Neural progenitor cell (in vitro differentiated cells): ENCODE results near the gene NSG2. TPM values are rescaled to one million over a fixed set of nuclear protein-coding genes. Genes with fewer than 3 reads are reported as not detected.
A peak's percentile ranks its signal among the peaks of the same experiment; 100 is the strongest.

Source experiments
- DNase-seq: peaks from one replicate; pipeline ENCODE4 v3.0.0-alpha.2; 2016; ENCODE audit warnings: low spot score
- H2AFZ ChIP-seq: fragments of 200-600 bp; sonication (generic); replicated peaks from 2 replicates; pipeline ENCODE4 v1.6.1; 2016; ENCODE audit warnings: antibody characterized with exemption
- H3F3A ChIP-seq: fragments of 200-600 bp; sonication (generic); 2 replicates; pipeline ENCODE4 v1.6.1; 2016; ENCODE audit warnings: antibody characterized with exemption, low read depth
- H3K27ac ChIP-seq: fragments of 200-600 bp; sonication (generic); 2 replicates; pipeline ENCODE4 v1.5.1; 2016; ENCODE audit warnings: mild to moderate bottlenecking
- H3K27me3 ChIP-seq: fragments of 200-600 bp; sonication (generic); 2 replicates; pipeline ENCODE4 v1.6.1; 2016; ENCODE audit warnings: mild to moderate bottlenecking, moderate library complexity
- H3K36me3 ChIP-seq: fragments of 200-600 bp; sonication (generic); 2 replicates; pipeline ENCODE4 v1.5.1; 2016
- H3K4me1 ChIP-seq: fragments of 200-600 bp; sonication (generic); 2 replicates; pipeline ENCODE4 v1.6.1; 2016; ENCODE audit warnings: mixed run types
- H3K4me2 ChIP-seq: fragments of 200-600 bp; sonication (generic); 2 replicates; pipeline ENCODE4 v1.6.1; 2016
- H3K4me3 ChIP-seq: fragments of 200-600 bp; sonication (generic); 2 replicates; pipeline ENCODE4 v1.5.1; 2016
- H3K79me2 ChIP-seq: fragments of 200-600 bp; sonication (generic); 2 replicates; pipeline ENCODE4 v1.6.1; 2016; ENCODE audit warnings: low read depth
- H3K9ac ChIP-seq: fragments of 200-600 bp; sonication (generic); 2 replicates; pipeline ENCODE4 v1.6.1; 2016
- H3K9me3 ChIP-seq: fragments of 200-600 bp; sonication (generic); 2 replicates; pipeline ENCODE4 v1.5.1; 2016; ENCODE audit warnings: low read depth
- H4K20me1 ChIP-seq: fragments of 200-600 bp; sonication (generic); 2 replicates; pipeline ENCODE4 v1.6.1; 2016; ENCODE audit warnings: low read depth
- H3K27ac Mint-ChIP-seq: 3 replicates; pipeline ENCODE4 v1.8.0; 2021; ENCODE audit warnings: mixed read lengths
- H3K27me3 Mint-ChIP-seq: 2 replicates; pipeline ENCODE4 v1.8.0; 2022; ENCODE audit warnings: low read depth, mild to moderate bottlenecking, inconsistent platforms, moderate library complexity, mixed read lengths; ENCODE audit not compliant: insufficient read depth
- H3K36me3 Mint-ChIP-seq: 3 replicates; pipeline ENCODE4 v1.8.0; 2021; ENCODE audit warnings: mixed read lengths
- H3K4me1 Mint-ChIP-seq: 3 replicates; pipeline ENCODE4 v1.8.0; 2021; ENCODE audit warnings: mixed read lengths
- H3K4me3 Mint-ChIP-seq: 3 replicates; pipeline ENCODE4 v1.8.0; 2021; ENCODE audit warnings: mild to moderate bottlenecking, moderate library complexity, mixed read lengths
- H3K9me3 Mint-ChIP-seq: 3 replicates; pipeline ENCODE4 v1.8.0; 2020; ENCODE audit warnings: mixed read lengths
- EZH2 ChIP-seq: fragments of 200-600 bp; sonication (generic); IDR thresholded peaks from 2 replicates; pipeline ENCODE4 v1.6.1; 2017; ENCODE audit warnings: antibody characterized with exemption, mild to moderate bottlenecking, moderate library complexity
- EZH2phosphoT487 ChIP-seq: fragments of 200-600 bp; sonication (generic); IDR thresholded peaks from 2 replicates; pipeline ENCODE4 v1.6.1; 2017; ENCODE audit warnings: antibody characterized with exemption
- total RNA-seq: library from RNA; depleted of rRNA; stranded (reverse); fragments of >200 nt; gene quantifications from 2 replicates; pipeline ENCODE4 v1.2.3, GENCODE V29; 2015; ENCODE audit warnings: low replicate concordance
- TF ChIP-seq, protein P1 (sequence below): fragments of 200-600 bp; sonication (generic); IDR thresholded peaks from 2 replicates; pipeline ENCODE4 v1.5.1; 2017; ENCODE audit warnings: antibody characterized with exemption, mild to moderate bottlenecking

Gene NSG2
- total RNA-seq, 1 donor from 2014 or later: 0.11 TPM

DNA sequence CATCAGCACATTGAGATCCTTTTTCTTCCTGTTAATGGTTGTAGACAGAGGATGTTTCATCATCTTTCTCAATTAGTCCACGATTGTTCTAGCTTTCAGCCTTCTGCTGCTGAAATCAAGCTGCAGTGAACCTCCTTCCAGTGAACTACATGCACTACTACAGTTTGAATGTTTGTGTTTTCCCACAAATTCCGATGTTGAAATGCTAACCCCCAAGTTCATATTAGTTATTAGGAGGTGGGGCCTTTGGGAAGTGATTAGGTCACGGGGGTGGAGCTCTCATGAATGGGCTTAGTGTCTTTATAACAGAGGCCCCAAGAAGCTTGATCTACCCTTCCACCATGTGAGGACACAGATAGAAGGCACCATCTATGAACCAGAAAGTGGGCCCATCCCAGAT is 32.9 kb downstream of the NSG2 start:
- H3K9me3 ChIP-seq: no peaks in the 10 kb centered on the region
- no peak for DNase-seq
- no peak overlapping the region for H3K4me3 Mint-ChIP-seq
- H3K9ac ChIP-seq: no peak overlapping the region
- no peak overlapping the region for H3K4me2 ChIP-seq
- H3K4me1 ChIP-seq: no peaks in the 10 kb centered on the region
- no peaks in the 10 kb centered on the region for H3K27me3 ChIP-seq
- H3K9me3 Mint-ChIP-seq: no peaks in the 10 kb centered on the region
- H3K79me2 ChIP-seq: no peaks in the 10 kb centered on the region
- H3K36me3 Mint-ChIP-seq: no peaks in the 10 kb centered on the region
- no peaks in the 10 kb centered on the region for H4K20me1 ChIP-seq
- peaks cover 2% of the 10 kb centered on the region for H3K27me3 Mint-ChIP-seq
- no peak overlapping the region for H3K27ac Mint-ChIP-seq
- no peak overlapping the region for H3K27ac ChIP-seq
- no peak overlapping the region for H3K4me3 ChIP-seq
- TF ChIP-seq EZH2phosphoT487: no peak
- TF ChIP-seq, protein P1, sequence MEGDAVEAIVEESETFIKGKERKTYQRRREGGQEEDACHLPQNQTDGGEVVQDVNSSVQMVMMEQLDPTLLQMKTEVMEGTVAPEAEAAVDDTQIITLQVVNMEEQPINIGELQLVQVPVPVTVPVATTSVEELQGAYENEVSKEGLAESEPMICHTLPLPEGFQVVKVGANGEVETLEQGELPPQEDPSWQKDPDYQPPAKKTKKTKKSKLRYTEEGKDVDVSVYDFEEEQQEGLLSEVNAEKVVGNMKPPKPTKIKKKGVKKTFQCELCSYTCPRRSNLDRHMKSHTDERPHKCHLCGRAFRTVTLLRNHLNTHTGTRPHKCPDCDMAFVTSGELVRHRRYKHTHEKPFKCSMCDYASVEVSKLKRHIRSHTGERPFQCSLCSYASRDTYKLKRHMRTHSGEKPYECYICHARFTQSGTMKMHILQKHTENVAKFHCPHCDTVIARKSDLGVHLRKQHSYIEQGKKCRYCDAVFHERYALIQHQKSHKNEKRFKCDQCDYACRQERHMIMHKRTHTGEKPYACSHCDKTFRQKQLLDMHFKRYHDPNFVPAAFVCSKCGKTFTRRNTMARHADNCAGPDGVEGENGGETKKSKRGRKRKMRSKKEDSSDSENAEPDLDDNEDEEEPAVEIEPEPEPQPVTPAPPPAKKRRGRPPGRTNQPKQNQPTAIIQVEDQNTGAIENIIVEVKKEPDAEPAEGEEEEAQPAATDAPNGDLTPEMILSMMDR: no peak
- TF ChIP-seq EZH2: no peak
- H3K36me3 ChIP-seq: no peaks in the 10 kb centered on the region
- peaks cover 3% of the 10 kb centered on the region for H3K4me1 Mint-ChIP-seq
- no peaks in the 10 kb centered on the region for H3F3A ChIP-seq
- H2AFZ ChIP-seq: no peak overlapping the region

DNA sequence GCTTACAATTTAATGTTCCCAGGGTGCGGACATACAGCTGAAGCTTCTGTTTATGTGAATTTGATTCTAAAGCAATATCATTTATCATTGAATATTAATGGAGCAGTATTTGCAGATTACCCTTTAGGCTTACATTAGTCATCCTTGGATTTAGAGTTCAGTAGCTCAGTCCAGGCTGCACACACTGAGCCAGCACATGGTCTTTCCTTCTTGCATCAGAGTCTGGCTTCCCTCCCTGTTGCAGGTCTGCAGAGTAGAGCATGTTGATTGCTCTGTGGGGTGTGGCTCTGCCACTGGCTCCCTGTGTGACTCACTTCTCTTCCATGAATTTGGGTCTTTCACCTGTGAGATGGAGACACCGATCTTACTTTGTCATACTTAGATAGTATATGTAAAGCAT is 36.8 kb downstream of the NSG2 start:
- Mint-ChIP-seq H3K27me3 (no peaks in the 10 kb centered on the region), H3K36me3 (no peaks in the 10 kb centered on the region), H3K4me3 (no peak overlapping the region), H3K9me3 (no peaks in the 10 kb centered on the region), H3K27ac (no peak overlapping the region), H3K4me1 (peaks cover 22% of the 10 kb centered on the region)
- H2AFZ ChIP-seq: no peak overlapping the region
- no peak for TF ChIP-seq EZH2phosphoT487
- TF ChIP-seq EZH2: no peak
- TF ChIP-seq, protein P1: no peak
- no peaks in the 10 kb centered on the region for H3F3A ChIP-seq
- peaks cover 7% of the 10 kb centered on the region for H3K27me3 ChIP-seq
- H3K79me2 ChIP-seq: no peaks in the 10 kb centered on the region
- DNase-seq: no peak
- H3K27ac ChIP-seq: no peak overlapping the region
- peaks cover 9% of the 10 kb centered on the region for H3K4me1 ChIP-seq
- no peak overlapping the region for H3K4me3 ChIP-seq
- H3K36me3 ChIP-seq: no peaks in the 10 kb centered on the region
- H3K4me2 ChIP-seq: no peak overlapping the region
- no peaks in the 10 kb centered on the region for H3K9me3 ChIP-seq
- no peaks in the 10 kb centered on the region for H4K20me1 ChIP-seq
- H3K9ac ChIP-seq: no peak overlapping the region

DNA sequence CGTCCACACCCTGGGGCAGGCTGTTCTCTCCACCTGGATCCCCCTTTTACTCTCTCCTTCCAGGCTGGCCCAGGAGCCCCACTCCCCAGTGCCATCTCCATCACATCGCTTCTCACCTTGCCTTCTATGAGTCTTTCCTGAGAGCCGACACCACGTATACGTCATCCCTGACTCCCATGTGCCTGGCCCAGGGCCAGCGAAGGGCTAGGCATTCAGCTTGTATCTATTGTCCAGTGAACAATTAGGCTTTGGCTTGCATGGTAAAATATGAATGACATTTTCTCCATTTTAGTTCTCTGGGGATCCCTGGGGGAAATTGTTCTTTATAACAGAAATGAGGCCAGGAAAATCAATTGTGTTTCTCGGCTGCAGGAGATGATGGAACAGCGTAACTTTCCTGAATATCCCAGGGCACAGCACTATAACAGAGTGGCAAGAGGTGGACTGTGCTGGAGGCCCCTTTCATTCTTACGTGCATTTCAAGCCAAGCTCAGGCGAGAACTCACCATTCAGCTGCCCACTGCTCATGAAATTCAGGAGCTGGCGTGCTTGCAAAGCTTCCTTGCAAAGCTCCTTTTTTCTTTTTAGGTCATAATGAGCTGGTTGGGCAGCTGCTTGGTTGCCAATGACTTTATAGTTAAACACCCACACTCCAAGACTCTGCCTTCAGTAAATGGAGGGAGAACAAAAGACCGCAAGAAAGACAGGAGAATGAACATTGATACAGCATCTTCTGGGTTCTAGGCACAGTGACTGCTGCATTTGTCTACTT is 37.7 kb downstream of the NSG2 start:
- Histone ChIP-seq H3K4me1 (peaks cover 9% of the 10 kb centered on the region), H3K79me2 (no peaks in the 10 kb centered on the region), H3F3A (no peaks in the 10 kb centered on the region), H3K27me3 (peaks cover 15% of the 10 kb centered on the region), H3K4me2 (no peak overlapping the region), H3K27ac (no peak overlapping the region), H3K4me3 (no peak overlapping the region), H3K36me3 (no peaks in the 10 kb centered on the region), H3K9ac (no peak overlapping the region), H2AFZ (no peak overlapping the region), H4K20me1 (no peaks in the 10 kb centered on the region), H3K9me3 (no peaks in the 10 kb centered on the region)
- no peak overlapping the region for H3K4me3 Mint-ChIP-seq
- DNase-seq: no peak
- no peaks in the 10 kb centered on the region for H3K9me3 Mint-ChIP-seq
- TF ChIP-seq, protein P1: no peak
- TF ChIP-seq EZH2phosphoT487: no peak
- TF ChIP-seq EZH2: no peak
- H3K27ac Mint-ChIP-seq: peak overlapping the region; percentile 30
- peaks cover 3% of the 10 kb centered on the region for H3K27me3 Mint-ChIP-seq
- no peaks in the 10 kb centered on the region for H3K36me3 Mint-ChIP-seq
- H3K4me1 Mint-ChIP-seq: peaks cover 22% of the 10 kb centered on the region
